Fibroblast of upper back skin (primary cell): ENCODE measurements around the gene PXN.

Experiments used
- DNase-seq: peaks from one replicate; pipeline ENCODE4 v3.0.0-alpha.2; 2013

The PXN gene

GRCh38 chr12:120265473-120266179, at the start of gene PXN:
PXN (minus strand) TSS chr12:120265730; CDS start chr12:120265629, 101 bp downstream.
- peak; percentile 77 for DNase-seq

GRCh38 chr12:120314220-120314619, 48.7 kb upstream of the PXN start:
- DNase-seq, result no peak

DNA sequence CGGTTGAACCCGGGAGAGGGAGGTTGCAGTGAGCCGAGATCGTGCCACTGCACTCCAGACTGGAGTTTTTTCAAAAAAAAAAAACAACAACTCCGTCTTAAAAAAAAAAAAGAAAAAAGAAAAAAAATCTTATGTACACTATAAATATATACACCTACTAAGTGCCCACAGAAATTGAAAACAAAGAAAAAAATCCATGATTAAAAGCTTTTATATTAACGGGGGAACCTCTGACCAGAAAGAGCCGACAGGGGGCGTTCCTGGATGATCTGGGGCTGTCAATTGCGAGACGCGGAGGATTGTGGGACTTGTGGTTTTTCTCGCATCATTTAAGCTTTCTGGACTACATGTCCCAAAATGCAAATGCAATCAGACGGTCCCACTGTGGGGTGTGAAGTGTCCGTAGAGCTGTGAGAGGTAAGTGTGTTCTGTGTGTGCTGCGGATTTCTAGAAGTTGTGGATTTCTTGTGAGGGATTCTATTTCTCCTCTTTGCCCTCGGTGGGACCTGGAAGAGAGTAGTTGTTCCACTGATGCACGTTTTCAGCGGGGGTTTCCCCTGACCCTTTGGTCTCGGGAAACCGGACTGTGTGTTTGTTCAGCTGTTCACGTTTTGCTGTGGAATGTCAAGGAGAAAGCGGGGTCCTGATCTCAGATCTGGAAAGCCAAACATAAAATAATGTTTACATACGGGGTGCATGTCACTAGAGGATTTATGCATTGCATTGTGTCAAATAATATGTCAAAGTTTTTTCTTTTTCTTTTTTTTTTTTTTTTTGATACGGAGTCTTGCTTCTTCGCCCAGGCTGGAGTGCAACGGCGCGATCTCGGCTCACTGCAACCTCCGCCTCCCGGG, 36.7 kb upstream of the PXN start, which contains the start of gene SIRT4:
TSS of gene SIRT4 (plus strand) at position 360 of the 854 bp plus-strand sequence. CDS start 1,241 bp downstream, outside the sequence.
- DNase-seq, result peak; percentile 94

DNA sequence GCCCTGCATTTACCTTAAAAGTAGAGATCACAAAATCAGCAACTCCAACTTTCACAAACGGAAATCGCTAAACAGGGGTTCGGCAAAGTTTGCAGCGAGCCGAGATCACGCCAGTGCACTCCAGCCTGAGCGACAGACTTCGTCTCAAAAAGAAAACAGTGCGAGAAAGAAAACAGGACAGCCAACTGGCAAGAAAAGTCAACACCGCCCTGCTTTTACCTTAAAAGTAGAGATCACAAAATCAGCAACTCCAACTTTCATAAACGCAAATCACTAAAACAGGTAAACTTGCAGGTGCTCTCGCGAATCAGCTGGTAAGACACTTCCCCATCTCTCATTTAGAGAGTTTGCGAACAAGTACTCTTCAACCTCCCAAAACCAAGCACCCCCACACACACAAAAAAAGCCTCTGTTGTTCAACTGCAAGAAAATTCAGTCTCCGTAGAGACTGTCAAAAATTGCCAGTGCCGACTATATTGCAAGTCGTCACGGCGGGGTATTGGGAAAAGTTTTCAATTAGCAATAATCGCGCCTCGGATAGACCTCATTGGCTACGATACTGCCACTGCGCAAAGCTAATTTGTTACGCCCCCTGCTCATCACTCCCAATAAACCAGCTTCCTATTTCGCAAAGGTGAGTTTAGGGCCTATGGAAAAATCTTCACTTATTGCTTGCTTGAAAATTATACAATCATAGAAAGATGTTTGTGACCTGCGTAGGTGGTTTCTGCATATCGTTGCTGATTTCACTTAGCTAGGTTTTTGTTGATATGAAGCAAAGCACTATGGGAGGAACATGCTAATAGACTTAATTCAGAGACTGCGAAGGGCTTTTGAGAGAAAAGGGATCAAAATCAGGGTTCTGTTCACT, 27.4 kb upstream of the PXN start, which contains the start of gene RNU4-1:
TSS of gene RNU4-1 (minus strand) at position 577 of the 871 bp plus-strand sequence.
- DNase-seq, result peak; percentile 99

- no peak for DNase-seq
Observed at GRCh38 chr12:120292411-120292660, 26.8 kb upstream of the PXN start.

DNA sequence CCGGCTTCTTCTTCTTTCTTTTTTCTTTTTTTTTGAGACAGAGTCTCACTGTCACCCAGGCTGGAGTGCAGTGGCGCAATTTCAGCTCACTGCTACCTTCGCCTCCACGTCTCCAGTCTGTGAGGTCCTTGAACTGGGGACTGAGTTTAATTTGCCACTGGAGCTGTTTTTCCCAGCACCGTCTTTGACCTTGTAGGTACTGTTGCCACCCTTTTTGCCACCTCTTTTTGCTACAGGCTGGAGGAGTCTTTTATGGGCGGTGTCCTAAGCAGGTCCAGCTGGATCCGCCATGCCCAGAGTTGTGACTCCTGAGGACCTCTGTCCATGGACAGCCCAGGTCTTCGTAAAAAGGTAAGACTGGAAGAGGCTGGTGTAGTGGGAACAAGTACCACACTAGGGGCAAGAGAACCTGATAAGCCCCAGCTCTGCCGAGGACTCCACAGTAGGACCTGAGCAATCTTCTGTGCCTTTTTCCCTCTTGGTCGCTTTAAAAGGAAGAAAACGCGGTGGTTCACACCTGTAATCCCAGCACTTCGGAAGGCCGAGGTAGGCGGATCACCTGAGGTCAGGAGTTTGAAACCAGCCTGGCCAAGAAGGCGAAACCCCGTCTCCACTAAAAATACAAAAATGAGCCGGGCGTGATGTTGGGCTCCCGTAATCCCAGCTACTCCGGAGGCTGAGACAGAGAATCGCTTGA, 25.2 kb upstream of the PXN start:
- DNase-seq, result no peak

GRCh38 chr12:120287491-120287890, 22.0 kb upstream of the PXN start:
- no peak for DNase-seq

- DNase-seq, result no peak
Observed at GRCh38 chr12:120286768-120287490, 21.4 kb upstream of the PXN start.

GRCh38 chr12:120284381-120284780, 18.9 kb upstream of the PXN start:
- DNase-seq, result no peak

GRCh38 chr12:120283318-120283717, 17.8 kb upstream of the PXN start:
- peak; percentile 33 for DNase-seq

DNA sequence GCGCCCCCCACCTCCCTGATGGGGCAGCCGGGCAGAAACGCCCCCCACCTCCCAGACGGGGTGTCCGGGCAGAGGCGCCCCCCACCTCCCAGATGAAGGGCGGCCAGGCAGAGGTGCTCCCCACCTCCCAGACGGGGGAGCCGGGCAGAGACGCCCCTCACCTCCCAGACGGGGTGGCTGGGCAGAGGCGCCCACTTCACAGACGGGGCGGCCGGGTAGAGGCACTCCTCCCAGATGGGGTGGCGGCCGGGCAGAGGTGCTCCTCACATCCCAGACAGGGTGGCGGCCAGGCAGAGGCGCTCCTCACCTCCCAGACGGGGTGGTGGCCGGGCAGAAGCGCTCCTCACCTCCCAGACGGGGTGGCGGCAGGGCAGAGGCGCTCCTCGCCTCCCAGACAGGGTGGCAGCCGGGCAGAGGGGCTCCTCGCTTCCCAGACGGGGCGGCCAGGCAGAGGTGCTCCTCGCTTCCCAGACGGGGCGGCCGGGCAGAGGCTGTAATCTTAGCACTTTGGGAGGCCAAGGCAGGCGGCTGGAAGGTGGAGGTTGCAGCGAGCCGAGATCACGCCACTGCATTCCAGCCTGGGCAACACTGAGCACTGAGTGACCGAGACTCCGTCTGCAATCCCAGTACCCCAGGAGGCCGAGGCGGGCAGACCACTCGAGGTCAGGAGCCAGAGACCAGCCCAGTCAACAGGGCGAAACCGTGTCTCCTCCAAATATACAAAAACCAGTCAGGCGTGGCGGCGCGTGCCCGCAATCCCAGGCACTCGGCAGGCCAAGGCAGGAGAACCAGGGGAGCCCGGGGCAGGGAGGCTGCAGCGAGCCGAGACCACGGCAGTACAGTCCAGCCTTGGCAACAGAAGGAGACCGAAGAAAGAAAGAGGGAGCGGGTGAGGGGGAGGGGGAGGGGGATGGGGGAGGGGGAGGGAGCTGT, 12.9 kb upstream of the PXN start:
- no peak for DNase-seq

DNA sequence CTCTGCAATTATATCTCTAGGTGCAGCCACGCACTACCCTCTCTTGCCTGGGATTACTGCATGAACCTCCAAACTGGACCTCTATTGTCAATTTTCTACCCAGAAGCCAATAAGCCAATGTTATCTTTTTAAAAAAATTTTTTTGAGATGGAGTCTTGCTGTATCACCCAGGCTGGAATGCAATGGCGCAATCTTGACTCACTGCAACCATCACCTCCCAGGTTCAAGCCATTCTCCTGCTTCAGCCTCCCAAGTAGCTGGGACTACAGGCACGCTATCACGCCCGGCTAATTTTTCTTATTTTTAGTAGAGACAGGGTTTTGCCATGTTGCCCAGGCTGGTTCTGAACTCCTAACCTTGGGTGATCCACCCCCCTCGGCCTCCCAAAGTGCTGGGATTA, 11.2 kb upstream of the PXN start:
- peak; percentile 66 for DNase-seq

DNA sequence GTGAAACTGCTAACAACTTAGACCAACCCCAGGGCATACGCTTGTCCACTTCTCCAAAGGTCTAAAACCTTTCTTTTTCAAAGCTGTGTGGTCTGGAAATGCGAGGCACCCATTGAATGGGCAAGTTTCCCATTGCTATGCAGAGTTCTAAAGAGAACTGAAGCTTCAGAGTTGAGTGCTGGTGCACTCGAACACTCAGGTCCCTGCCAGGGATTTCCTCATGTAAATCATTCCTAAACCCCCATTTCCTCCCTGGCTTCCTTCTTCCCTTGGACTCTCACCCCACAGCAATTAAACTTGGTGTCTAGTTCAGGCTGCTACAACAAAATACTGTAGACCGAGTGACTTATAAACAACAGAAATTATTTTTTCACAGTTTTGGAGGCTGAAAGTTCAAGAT, 2.2 kb upstream of the PXN start:
- no peak for DNase-seq

- no peak for DNase-seq
Observed at GRCh38 chr12:120266180-120266870, 795 bp upstream of the PXN start.

- no peak for DNase-seq
Observed at GRCh38 chr12:120264904-120265472, 542 bp downstream of the PXN start.

DNA sequence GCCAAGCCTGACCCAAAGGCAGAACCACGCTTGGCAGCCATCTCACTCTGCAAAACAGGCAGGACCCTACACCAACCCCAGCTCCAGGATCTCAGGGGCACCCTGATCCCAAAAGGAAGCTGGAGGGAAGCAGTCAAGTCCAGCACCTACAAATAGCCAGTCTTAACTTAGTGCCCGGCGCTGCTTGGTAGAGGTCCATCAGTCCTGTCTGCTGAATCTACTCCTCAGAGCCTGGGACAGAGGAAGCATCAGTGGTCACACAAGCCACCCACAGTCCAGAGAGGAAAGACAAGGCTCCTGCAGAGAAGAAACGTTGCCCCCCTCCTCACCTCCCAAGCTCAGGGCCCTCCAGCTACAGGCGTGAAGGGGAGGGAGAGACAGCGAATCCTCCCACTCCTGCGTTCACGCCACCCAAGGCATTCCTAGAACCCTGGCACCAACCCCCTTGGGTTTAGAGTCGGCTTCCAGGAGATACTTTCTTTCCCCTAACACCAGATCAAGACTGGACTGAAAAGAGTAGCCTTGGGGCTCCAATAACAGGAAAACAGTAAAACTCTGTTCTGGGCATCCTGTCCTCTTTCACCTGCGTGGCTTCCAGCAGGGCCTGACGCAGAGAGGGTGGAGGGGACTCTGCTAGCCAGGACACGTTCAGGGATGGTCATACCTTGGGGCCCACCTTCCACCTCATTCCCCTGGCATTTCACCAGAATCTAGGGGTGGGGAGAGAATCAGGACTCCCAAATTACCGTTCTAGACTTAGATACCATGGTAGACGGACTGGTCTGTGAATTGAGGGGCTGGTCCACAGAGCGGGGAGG, 1.2 kb downstream of the PXN start:
- DNase-seq, result no peak

DNA sequence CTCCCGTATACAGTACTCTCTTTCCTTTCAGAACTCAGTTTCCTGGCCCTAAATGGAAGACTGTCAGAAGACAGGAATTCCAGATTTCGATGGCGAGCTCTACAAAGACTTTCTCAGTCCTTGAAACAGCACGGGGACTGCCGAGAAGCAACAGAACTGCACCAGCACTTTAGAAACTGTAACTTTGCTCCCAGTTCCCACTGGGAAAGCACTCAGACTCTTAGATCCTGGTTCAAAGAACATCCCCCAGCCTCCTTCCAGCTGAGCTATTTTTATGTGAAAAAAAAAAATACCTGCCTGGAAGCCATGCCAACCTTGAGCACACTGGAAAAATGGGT, 1.8 kb downstream of the PXN start:
- DNase-seq, result no peak

DNA sequence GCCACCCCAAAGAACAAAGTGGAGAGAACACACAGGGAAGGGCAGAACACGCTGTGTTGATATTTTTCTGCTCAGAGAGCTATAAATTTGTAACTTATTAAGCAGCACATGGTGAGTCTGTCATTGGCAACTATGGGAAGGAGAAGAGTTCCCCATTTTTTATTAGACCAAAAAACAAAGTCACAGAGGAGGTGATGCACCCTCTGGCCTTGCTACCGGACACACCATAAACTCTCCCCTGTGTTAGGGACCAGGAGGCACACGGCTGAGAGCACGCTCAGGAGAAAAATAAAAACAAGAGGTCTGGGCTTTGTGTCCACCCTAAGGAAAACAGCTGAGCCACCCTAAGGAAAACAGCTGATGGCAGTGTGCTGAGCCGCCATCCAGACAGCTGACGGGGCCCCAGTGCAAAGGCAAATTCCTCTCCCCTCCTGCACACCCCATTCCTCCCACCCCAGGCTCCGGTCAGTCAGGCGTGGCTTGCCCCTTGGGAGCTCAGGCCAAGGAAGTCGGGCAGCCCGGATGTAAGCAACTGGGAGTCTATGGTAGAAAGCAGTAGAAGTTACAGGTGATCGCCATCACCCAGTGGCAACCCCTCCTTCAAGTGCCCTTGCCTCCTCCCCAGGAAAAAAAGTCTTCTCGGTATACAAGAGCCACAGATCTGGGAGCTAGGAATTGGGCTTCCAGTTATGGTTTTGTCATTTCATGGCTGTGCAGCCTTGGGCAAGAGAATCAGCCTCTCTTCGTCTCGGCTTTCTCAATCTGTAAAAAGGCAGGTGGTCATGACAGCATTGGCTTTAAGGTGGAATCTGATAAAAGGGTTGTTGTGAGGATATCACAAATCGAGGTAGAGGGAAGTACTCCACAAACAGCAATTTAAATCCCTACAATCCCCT, 2.4 kb downstream of the PXN start:
- no peak for DNase-seq
